Measurements from ENCODE around the gene CDH11. TPM values are rescaled to one million over a fixed set of nuclear protein-coding genes. Genes with fewer than 3 reads are reported as not detected.

Gene CDH11, protein sequence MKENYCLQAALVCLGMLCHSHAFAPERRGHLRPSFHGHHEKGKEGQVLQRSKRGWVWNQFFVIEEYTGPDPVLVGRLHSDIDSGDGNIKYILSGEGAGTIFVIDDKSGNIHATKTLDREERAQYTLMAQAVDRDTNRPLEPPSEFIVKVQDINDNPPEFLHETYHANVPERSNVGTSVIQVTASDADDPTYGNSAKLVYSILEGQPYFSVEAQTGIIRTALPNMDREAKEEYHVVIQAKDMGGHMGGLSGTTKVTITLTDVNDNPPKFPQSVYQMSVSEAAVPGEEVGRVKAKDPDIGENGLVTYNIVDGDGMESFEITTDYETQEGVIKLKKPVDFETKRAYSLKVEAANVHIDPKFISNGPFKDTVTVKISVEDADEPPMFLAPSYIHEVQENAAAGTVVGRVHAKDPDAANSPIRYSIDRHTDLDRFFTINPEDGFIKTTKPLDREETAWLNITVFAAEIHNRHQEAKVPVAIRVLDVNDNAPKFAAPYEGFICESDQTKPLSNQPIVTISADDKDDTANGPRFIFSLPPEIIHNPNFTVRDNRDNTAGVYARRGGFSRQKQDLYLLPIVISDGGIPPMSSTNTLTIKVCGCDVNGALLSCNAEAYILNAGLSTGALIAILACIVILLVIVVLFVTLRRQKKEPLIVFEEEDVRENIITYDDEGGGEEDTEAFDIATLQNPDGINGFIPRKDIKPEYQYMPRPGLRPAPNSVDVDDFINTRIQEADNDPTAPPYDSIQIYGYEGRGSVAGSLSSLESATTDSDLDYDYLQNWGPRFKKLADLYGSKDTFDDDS
- 72.9 and 155 TPM in 2 replicates for total RNA-seq

DNA sequence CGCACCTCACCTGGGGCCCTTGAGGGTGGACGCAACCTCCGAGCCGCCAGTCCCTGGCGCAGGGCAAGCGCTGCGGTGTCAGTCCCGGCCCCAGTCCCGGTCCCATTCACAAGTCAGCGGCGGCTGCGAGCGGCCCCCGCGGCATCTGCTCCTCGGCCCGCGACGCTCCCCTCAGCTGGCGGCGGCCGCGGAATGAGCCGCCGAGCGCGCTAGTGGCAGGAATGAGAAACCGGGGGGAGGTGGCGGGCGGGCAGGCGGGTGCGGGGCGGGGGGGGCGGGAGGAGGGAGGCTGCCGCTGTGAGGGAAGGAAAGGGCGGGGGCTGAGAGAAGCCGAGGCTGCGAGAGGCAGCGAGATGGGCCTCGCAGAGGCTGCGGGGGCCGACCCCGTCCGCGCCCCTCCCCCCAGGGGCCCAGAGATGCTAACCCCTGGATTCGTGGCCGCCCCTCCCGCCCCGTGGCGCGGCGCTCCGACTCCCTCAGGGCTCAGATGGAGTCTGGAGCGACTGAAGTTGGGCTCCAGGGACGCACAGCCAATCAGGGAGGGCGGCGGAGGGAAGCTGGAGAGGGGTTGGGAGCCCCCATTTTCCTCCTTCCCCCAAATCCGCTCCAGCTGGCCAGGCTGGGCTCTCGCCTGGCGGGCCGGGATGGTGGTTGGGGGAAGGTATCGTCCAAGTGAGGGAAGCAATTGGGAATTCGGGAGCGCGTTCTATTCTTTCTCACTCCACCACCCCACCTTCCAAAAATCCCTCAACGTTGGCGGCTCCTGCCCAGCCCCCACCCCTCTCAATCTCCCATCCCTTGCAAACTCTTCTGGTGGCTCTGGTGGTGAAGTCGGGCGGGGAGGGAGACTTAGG, at the start of gene CDH11:
CDH11 (minus strand) TSS at position 194 of the 854 bp plus-strand sequence. CDS start 117,194 bp downstream, outside the sequence.

All from myometrial cell (primary cell).